Type B pancreatic cell (in vitro differentiated cells): Measurements from ENCODE around the gene CAND2. TPM values are rescaled to one million over a fixed set of nuclear protein-coding genes. Genes with fewer than 3 reads are reported as not detected.

Source experiments
- DNase-seq: peaks from one replicate; pipeline ENCODE4 v3.0.0; 2021; ENCODE audit warnings: mixed read lengths; ENCODE audit not compliant: unreplicated experiment; ENCODE audit errors: extremely low spot score
- H3K27ac Mint-ChIP-seq: 2 replicates; pipeline ENCODE4 v1.8.0; 2021; ENCODE audit warnings: mild to moderate bottlenecking, mixed read lengths
- H3K27me3 Mint-ChIP-seq: 2 replicates; pipeline ENCODE4 v1.8.0; 2021; ENCODE audit warnings: mixed read lengths
- H3K36me3 Mint-ChIP-seq: 2 replicates; pipeline ENCODE4 v1.8.0; 2021; ENCODE audit warnings: mixed read lengths
- H3K4me1 Mint-ChIP-seq: one replicate; pipeline ENCODE4 v1.8.0; 2021; ENCODE audit warnings: mixed read lengths; ENCODE audit not compliant: unreplicated experiment
- H3K4me3 Mint-ChIP-seq: 2 replicates; pipeline ENCODE4 v1.8.0; 2021; ENCODE audit warnings: mild to moderate bottlenecking, mixed read lengths
- H3K9me3 Mint-ChIP-seq: 2 replicates; pipeline ENCODE4 v1.8.0; 2021; ENCODE audit warnings: mixed read lengths
- total RNA-seq: library from RNA; stranded (reverse); gene quantifications from 2 replicates; pipeline ENCODE4 v1.2.1, GENCODE V29; 2021; ENCODE audit warnings: low replicate concordance
- TF ChIP-seq, protein P1 (sequence below): fragments of 200-600 bp; sonication (generic); conservative IDR thresholded peaks from 2 replicates; pipeline ENCODE4 v1.5.0; 2021; ENCODE audit warnings: antibody characterized with exemption, mild to moderate bottlenecking

Gene CAND2
- total RNA-seq, 1 donor from 2014 or later, result 11.1 TPM

GRCh38 chr3:12766541-12766940, 29.9 kb upstream of the CAND2 start:
- H3K27me3 Mint-ChIP-seq, result no peaks in the 10 kb centered on the region
- no peak overlapping the region for H3K4me3 Mint-ChIP-seq
- no peaks in the 10 kb centered on the region for H3K4me1 Mint-ChIP-seq
- H3K36me3 Mint-ChIP-seq, result no peaks in the 10 kb centered on the region
- no peaks in the 10 kb centered on the region for H3K9me3 Mint-ChIP-seq
- DNase-seq, result no peak
- TF ChIP-seq, protein P1, sequence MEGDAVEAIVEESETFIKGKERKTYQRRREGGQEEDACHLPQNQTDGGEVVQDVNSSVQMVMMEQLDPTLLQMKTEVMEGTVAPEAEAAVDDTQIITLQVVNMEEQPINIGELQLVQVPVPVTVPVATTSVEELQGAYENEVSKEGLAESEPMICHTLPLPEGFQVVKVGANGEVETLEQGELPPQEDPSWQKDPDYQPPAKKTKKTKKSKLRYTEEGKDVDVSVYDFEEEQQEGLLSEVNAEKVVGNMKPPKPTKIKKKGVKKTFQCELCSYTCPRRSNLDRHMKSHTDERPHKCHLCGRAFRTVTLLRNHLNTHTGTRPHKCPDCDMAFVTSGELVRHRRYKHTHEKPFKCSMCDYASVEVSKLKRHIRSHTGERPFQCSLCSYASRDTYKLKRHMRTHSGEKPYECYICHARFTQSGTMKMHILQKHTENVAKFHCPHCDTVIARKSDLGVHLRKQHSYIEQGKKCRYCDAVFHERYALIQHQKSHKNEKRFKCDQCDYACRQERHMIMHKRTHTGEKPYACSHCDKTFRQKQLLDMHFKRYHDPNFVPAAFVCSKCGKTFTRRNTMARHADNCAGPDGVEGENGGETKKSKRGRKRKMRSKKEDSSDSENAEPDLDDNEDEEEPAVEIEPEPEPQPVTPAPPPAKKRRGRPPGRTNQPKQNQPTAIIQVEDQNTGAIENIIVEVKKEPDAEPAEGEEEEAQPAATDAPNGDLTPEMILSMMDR, result no peak
- H3K27ac Mint-ChIP-seq, result no peak overlapping the region

GRCh38 chr3:12768579-12769527, 27.6 kb upstream of the CAND2 start:
- Mint-ChIP-seq H3K27me3 (peaks cover 2% of the 10 kb centered on the region), H3K27ac (no peak overlapping the region), H3K36me3 (no peaks in the 10 kb centered on the region), H3K9me3 (no peaks in the 10 kb centered on the region), H3K4me3 (no peak overlapping the region), H3K4me1 (peaks cover 9% of the 10 kb centered on the region)
- no peak for DNase-seq
- TF ChIP-seq, protein P1, result no peak

GRCh38 chr3:12769761-12770160, 26.7 kb upstream of the CAND2 start:
- Mint-ChIP-seq H3K36me3 (no peaks in the 10 kb centered on the region), H3K9me3 (no peaks in the 10 kb centered on the region), H3K27ac (no peak overlapping the region), H3K4me3 (no peak overlapping the region), H3K4me1 (peaks cover 9% of the 10 kb centered on the region), H3K27me3 (peaks cover 2% of the 10 kb centered on the region)
- DNase-seq, result no peak
- TF ChIP-seq, protein P1, result no peak

- H3K27ac Mint-ChIP-seq, result no peak overlapping the region
Observed at GRCh38 chr3:12771236-12771635, 25.2 kb upstream of the CAND2 start.

GRCh38 chr3:12772462-12772861, 24.0 kb upstream of the CAND2 start:
- peaks cover 9% of the 10 kb centered on the region for H3K4me1 Mint-ChIP-seq
- no peaks in the 10 kb centered on the region for H3K36me3 Mint-ChIP-seq
- no peaks in the 10 kb centered on the region for H3K9me3 Mint-ChIP-seq
- H3K27me3 Mint-ChIP-seq, result peaks cover 2% of the 10 kb centered on the region
- TF ChIP-seq, protein P1, result no peak
- no peak overlapping the region for H3K4me3 Mint-ChIP-seq
- no peak overlapping the region for H3K27ac Mint-ChIP-seq
- no peak for DNase-seq

More at GRCh38 chr3:12771236-12771635, 25.2 kb upstream of the CAND2 start:
- Mint-ChIP-seq H3K4me3 (no peak overlapping the region), H3K9me3 (no peaks in the 10 kb centered on the region), H3K4me1 (peaks cover 9% of the 10 kb centered on the region), H3K36me3 (no peaks in the 10 kb centered on the region), H3K27me3 (peaks cover 2% of the 10 kb centered on the region)
- TF ChIP-seq, protein P1, result no peak
- DNase-seq, result no peak
